ENCODE measurements around the gene CD5L. TPM values are rescaled to one million over a fixed set of nuclear protein-coding genes. Genes with fewer than 3 reads are reported as not detected.

The CD5L gene
- total RNA-seq, 2 experiments from 2014 or later: not detected

DNA sequence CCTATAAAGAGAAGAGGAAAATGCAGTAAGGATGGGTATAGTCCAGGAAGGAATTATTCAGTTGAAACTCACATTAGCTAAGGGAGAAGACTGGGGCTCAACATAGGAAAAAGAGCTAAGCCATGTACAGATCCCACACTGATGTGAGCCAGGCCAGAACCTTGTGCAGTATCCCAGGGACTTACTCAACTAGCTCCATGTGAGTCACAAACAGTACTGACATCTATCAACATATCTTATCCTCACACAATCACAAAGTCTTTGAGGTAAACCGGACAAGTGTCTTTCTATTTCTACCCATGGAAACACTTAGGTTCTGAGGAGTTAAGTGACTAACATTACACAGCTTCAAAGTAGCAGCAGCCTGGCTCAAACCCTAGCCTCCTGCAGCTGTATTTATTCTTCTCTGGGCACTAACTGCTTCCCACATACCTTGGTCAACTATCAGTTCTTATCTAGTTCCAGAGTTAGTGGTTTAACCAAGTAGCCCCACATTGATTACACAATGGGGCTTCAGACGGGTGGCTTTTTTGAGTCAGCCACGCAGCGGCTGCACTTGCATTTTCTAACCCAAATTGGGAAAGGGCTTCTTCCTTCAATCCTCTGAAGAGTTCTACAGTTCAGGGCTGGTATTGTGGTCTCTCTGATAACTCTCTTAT lies 9.5 kb downstream of the CD5L start:
- DNase-seq (no peak), ATAC-seq (ENCODE audit: poor library complexity) (no peak)
- no peak overlapping the region for H3K4me3 Mint-ChIP-seq
- Histone ChIP-seq H3K27ac (ENCODE audit: low read depth in 1 of 2, low read length in 2 of 2) (no peak overlapping the region), H3K4me1 (ENCODE audit: insufficient read depth, low read length) (no peaks in the 10 kb centered on the region), H3K9me3 (ENCODE audit: control insufficient read depth in 1 of 2, insufficient read depth in 1 of 2, low read length in 2 of 2) (peaks cover 0 to 9% of the 10 kb centered on the region in 2 experiments), H3K36me3 (ENCODE audit: insufficient read depth, low read length) (no peaks in the 10 kb centered on the region), H3K4me3 (ENCODE audit: low read length) (no peak overlapping the region), H3K27me3 (ENCODE audit: control insufficient read depth in 1 of 2, insufficient read depth in 2 of 2, low read length in 2 of 2) (peaks cover 0 to 12% of the 10 kb centered on the region in 2 experiments)
- ChIA-PET POLR2A (no interaction called here), CTCF (no interaction called here)
- intact Hi-C loops (cut with DNase I, micrococcal nuclease): no loop called here
- H3K27me3 Mint-ChIP-seq: peaks cover 8% of the 10 kb centered on the region
- H3K4me1 Mint-ChIP-seq (ENCODE audit: low read depth): no peaks in the 10 kb centered on the region
- H3K9me3 Mint-ChIP-seq: no peaks in the 10 kb centered on the region
- TF ChIP-seq, protein P1, sequence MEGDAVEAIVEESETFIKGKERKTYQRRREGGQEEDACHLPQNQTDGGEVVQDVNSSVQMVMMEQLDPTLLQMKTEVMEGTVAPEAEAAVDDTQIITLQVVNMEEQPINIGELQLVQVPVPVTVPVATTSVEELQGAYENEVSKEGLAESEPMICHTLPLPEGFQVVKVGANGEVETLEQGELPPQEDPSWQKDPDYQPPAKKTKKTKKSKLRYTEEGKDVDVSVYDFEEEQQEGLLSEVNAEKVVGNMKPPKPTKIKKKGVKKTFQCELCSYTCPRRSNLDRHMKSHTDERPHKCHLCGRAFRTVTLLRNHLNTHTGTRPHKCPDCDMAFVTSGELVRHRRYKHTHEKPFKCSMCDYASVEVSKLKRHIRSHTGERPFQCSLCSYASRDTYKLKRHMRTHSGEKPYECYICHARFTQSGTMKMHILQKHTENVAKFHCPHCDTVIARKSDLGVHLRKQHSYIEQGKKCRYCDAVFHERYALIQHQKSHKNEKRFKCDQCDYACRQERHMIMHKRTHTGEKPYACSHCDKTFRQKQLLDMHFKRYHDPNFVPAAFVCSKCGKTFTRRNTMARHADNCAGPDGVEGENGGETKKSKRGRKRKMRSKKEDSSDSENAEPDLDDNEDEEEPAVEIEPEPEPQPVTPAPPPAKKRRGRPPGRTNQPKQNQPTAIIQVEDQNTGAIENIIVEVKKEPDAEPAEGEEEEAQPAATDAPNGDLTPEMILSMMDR (IDR thresholded peaks at IDR 0.05): no peak
- no peak overlapping the region for H3K27ac Mint-ChIP-seq
- no peaks in the 10 kb centered on the region for H3K36me3 Mint-ChIP-seq (ENCODE audit: low read depth)

DNA sequence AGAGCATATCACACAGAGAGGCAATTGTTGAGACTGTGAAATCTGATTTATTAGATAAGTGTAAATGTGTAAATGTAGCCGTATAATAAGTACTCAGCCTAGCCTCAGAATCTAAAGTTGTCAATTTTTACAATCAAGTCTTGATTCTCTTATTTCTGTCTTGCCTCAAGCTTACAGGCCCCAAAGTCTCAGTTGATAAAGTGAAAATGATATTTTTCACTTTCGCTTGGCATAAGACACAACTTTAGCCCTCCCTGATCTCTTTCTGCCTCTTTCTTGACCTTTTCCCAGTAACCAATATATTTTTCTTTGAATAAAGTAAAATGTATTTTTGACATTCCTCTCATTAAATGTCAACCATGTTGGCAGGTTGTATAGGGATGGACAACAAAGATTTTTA lies 10.7 kb downstream of the CD5L start:
- peaks cover 7% of the 10 kb centered on the region for H3K27me3 Mint-ChIP-seq
- no peak overlapping the region for H3K27ac ChIP-seq (ENCODE audit: low read depth in 1 of 2, low read length in 2 of 2)
- H3K27me3 ChIP-seq (ENCODE audit: control insufficient read depth in 1 of 2, insufficient read depth in 2 of 2, low read length in 2 of 2): peaks cover 0 to 7% of the 10 kb centered on the region in 2 experiments
- no peaks in the 10 kb centered on the region for H3K36me3 Mint-ChIP-seq (ENCODE audit: low read depth)
- ChIA-PET POLR2A (no interaction called here), CTCF (no interaction called here)
- peaks cover 0 to 8% of the 10 kb centered on the region in 2 experiments for H3K9me3 ChIP-seq (ENCODE audit: control insufficient read depth in 1 of 2, insufficient read depth in 1 of 2, low read length in 2 of 2)
- ATAC-seq (ENCODE audit: poor library complexity) (no peak), DNase-seq (no peak)
- no peak overlapping the region for H3K4me3 ChIP-seq (ENCODE audit: low read length)
- TF ChIP-seq, protein P1 (IDR thresholded peaks at IDR 0.05): no peak
- no peak overlapping the region for H3K4me3 Mint-ChIP-seq
- H3K36me3 ChIP-seq (ENCODE audit: insufficient read depth, low read length): no peaks in the 10 kb centered on the region
- H3K9me3 Mint-ChIP-seq: no peaks in the 10 kb centered on the region
- no peaks in the 10 kb centered on the region for H3K4me1 Mint-ChIP-seq (ENCODE audit: low read depth)
- intact Hi-C loops (cut with DNase I, micrococcal nuclease): no loop called here
- no peak overlapping the region for H3K27ac Mint-ChIP-seq
- no peaks in the 10 kb centered on the region for H3K4me1 ChIP-seq (ENCODE audit: insufficient read depth, low read length)

DNA sequence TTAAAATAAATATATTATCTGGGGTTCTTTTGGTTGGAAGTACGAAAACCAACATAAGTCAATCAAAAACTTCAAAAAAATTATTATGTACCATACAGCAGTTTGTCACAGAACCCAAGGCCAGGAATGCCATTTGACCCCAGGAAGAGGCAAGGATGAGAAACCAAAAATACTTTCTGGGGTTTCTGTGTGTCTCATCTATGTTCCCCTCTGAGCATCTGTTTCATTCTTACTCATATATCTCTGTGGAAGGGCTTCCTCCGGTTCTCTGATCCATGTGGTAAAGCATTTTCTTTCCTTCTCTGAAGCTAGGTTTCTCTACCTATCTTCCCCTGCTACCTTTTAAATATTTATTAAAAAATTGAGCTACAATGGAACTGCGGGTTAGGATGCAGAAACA lies 11.9 kb downstream of the CD5L start:
- Histone ChIP-seq H3K36me3 (ENCODE audit: insufficient read depth, low read length) (no peaks in the 10 kb centered on the region), H3K4me3 (ENCODE audit: low read length) (no peak overlapping the region), H3K27me3 (ENCODE audit: control insufficient read depth in 1 of 2, insufficient read depth in 2 of 2, low read length in 2 of 2) (peaks cover 4 to 7% of the 10 kb centered on the region in 2 experiments), H3K4me1 (ENCODE audit: insufficient read depth, low read length) (no peaks in the 10 kb centered on the region), H3K27ac (ENCODE audit: low read depth in 1 of 2, low read length in 2 of 2) (no peak overlapping the region), H3K9me3 (ENCODE audit: control insufficient read depth in 1 of 2, insufficient read depth in 1 of 2, low read length in 2 of 2) (peaks cover 0 to 4% of the 10 kb centered on the region in 2 experiments)
- intact Hi-C loops (cut with DNase I, micrococcal nuclease): no loop called here
- ATAC-seq (ENCODE audit: poor library complexity): no peak
- POLR2A ChIA-PET: no interaction called here
- TF ChIP-seq, protein P1 (IDR thresholded peaks at IDR 0.05): no peak
- no peaks in the 10 kb centered on the region for H3K9me3 Mint-ChIP-seq
- H3K4me3 Mint-ChIP-seq: no peak overlapping the region
- peaks cover 16% of the 10 kb centered on the region for H3K27me3 Mint-ChIP-seq
- no peaks in the 10 kb centered on the region for H3K36me3 Mint-ChIP-seq (ENCODE audit: low read depth)
- CTCF ChIA-PET: no interaction called here
- no peak for DNase-seq
- no peak overlapping the region for H3K27ac Mint-ChIP-seq
- H3K4me1 Mint-ChIP-seq (ENCODE audit: low read depth): no peaks in the 10 kb centered on the region

Data from CD4-positive, alpha-beta T cell (primary cell).